NB4 (cell line): ENCODE data around the gene TBC1D22A.

Source experiments
- MYC ChIP-seq: IDR thresholded peaks from 2 replicates; pipeline ENCODE4 v1.6.1; 2011; ENCODE audit warnings: low read depth, low read length
- POLR2A ChIP-seq: IDR thresholded peaks from 2 replicates; pipeline ENCODE4 v1.6.1; 2011; ENCODE audit warnings: mild to moderate bottlenecking; ENCODE audit not compliant: insufficient read length; ENCODE audit errors: extremely low read depth
- TF ChIP-seq, protein P1 (sequence below): IDR thresholded peaks from one replicate; pipeline ENCODE4 v1.5.1; 2012; ENCODE audit warnings: low read depth, low read length
- TF ChIP-seq, protein P2 (sequence below): IDR thresholded peaks from 2 replicates; pipeline ENCODE4 v1.6.1; 2011; ENCODE audit warnings: low read depth, low read length

DNA sequence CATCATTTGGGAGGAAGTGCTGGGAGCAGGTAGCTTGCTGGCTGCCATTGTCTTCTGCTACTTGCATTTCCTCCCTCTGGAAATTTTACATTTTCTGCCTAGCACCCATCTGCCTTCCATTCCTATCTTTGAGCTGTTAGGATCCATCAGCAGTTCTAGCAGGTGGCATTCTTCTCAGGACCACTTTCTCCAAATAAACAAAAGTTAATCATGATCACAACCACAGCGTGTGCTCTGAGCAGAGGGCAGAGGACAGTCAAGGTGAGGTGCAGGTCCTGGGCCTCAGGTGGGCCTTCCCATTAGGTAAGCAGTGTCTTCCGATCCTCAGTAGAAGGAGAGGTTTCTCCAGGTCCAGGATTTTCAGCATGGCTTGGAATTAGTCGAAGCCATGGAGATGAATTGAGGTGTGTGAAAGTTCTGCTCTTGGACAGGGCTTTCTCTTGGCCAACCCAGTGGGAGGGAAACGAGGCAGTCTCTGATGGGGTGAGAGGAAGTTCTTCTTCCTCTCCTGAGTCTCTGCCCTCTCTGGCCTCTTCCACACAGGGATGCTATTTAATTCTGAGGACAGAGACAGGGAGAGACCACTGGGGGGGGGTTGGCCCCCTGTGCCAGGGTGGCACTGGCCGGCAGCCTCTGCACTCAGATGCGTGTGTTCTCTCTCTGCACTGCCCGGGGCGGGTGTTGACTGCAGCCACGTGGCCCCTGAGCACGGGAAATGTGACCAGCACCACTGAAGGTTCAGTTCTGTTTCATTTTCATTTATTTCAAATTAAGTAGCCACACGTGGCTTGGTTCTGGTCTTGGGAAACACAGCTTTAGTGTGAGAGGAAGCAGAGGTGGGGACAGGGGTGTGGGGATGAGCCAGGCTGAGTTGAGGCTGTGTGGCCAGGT is 170.8 kb downstream of the TBC1D22A start:
- TF ChIP-seq POLR2A (no peak), MYC (no peak)
- TF ChIP-seq, protein P1, sequence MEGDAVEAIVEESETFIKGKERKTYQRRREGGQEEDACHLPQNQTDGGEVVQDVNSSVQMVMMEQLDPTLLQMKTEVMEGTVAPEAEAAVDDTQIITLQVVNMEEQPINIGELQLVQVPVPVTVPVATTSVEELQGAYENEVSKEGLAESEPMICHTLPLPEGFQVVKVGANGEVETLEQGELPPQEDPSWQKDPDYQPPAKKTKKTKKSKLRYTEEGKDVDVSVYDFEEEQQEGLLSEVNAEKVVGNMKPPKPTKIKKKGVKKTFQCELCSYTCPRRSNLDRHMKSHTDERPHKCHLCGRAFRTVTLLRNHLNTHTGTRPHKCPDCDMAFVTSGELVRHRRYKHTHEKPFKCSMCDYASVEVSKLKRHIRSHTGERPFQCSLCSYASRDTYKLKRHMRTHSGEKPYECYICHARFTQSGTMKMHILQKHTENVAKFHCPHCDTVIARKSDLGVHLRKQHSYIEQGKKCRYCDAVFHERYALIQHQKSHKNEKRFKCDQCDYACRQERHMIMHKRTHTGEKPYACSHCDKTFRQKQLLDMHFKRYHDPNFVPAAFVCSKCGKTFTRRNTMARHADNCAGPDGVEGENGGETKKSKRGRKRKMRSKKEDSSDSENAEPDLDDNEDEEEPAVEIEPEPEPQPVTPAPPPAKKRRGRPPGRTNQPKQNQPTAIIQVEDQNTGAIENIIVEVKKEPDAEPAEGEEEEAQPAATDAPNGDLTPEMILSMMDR, result no peak
- TF ChIP-seq, protein P2, sequence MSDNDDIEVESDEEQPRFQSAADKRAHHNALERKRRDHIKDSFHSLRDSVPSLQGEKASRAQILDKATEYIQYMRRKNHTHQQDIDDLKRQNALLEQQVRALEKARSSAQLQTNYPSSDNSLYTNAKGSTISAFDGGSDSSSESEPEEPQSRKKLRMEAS, result no peak
